Endothelial cell of umbilical vein (primary cell): ENCODE measurements around the gene MED7. TPM values are rescaled to one million over a fixed set of nuclear protein-coding genes. Genes with fewer than 3 reads are reported as not detected.
"Not testable (repeated sequence)": the region's sequence is repeated elsewhere in the genome, so short reads cannot be mapped to it uniquely, and the experiment has no call there.

Experiments used
- BruUV-seq: library from RNA; stranded (reverse); fragments of 400-500 nt; replicated peaks from 2 replicates; lab custom pipeline; 2021; lab: Mats Ljungman, UMichigan
- CTCF ChIA-PET: fragments of 300-600, 350-600 bp; sonication (Branson Sonifier 250); formaldehyde crosslinking; loops from one replicate; lab custom pipeline; 2021; ENCODE audit warnings: antibody characterized with exemption, inconsistent platforms; lab: Charles Lee
- POLR2A ChIA-PET: fragments of 300-600, 350-600 bp; sonication (Branson Sonifier 250); formaldehyde crosslinking; loops from one replicate; lab custom pipeline; 2021; ENCODE audit warnings: antibody characterized with exemption, inconsistent platforms; lab: Charles Lee
- DNase-seq: peaks from one replicate; pipeline ENCODE4 v3.0.0-alpha.2; 2011; ENCODE audit warnings: low read depth, low spot score
- FAIRE-seq: peaks from 2 replicates; lab custom pipeline; 2011; peaks lifted over from hg19 to GRCh38; lab: Jason Lieb, UNC
- H2AFZ ChIP-seq: 2 replicates; pipeline ENCODE4 v1.6.0; 2012; ENCODE audit warnings: low read depth, low read length, control low read depth, inconsistent platforms
- H3K27ac ChIP-seq: 2 replicates; pipeline ENCODE4 v1.5.1; 2011; ENCODE audit warnings: low read depth, mild to moderate bottlenecking, control low read depth, low read length, moderate library complexity; ENCODE audit not compliant: insufficient read depth
- H3K27me3 ChIP-seq, 2 experiments: 2 replicates each; pipeline versions ENCODE4 v1.6.0 to v1.6.1; 2011; ENCODE audit warnings: low read length in 2 of 2, mixed read lengths in 1 of 2; ENCODE audit not compliant: control insufficient read depth in 2 of 2, insufficient read depth in 2 of 2
- H3K36me3 ChIP-seq, 2 experiments: 2 replicates in 1 of 2; 3 replicates in 1 of 2; pipeline ENCODE4 v1.5.1; 2011; ENCODE audit warnings: low read length in 2 of 2, mild to moderate bottlenecking in 1 of 2, moderate library complexity in 1 of 2; ENCODE audit not compliant: control insufficient read depth in 2 of 2, insufficient read depth in 2 of 2; ENCODE audit errors: extremely low read depth in 1 of 2
- H3K4me1 ChIP-seq: 3 replicates; pipeline ENCODE4 v1.5.1; 2011; ENCODE audit warnings: mild to moderate bottlenecking, low read length; ENCODE audit not compliant: control insufficient read depth, insufficient read depth; ENCODE audit errors: extremely low read depth
- H3K4me2 ChIP-seq: 2 replicates; pipeline ENCODE4 v1.6.1; 2011; ENCODE audit warnings: low read length, control low read depth, mixed read lengths; ENCODE audit not compliant: insufficient read depth
- H3K4me3 ChIP-seq, 3 experiments: fragments of 200-600 bp in 1 of 3; sonication (generic), shearing (Covaris generic) in 1 of 3; replicated peaks in 1 of 3; 2 replicates each; pipeline ENCODE4 v1.5.1; 2011 to 2016; ENCODE audit warnings: control low read depth in 3 of 3, low read length in 3 of 3, mild to moderate bottlenecking in 2 of 3, inconsistent platforms in 1 of 3, low read depth in 1 of 3, moderate library complexity in 1 of 3; ENCODE audit not compliant: insufficient read depth in 1 of 3
- H3K79me2 ChIP-seq: 2 replicates; pipeline ENCODE4 v1.6.0; 2012; ENCODE audit warnings: low read length, inconsistent platforms; ENCODE audit not compliant: control insufficient read depth, insufficient read depth
- H3K9ac ChIP-seq: replicated peaks from 2 replicates; pipeline ENCODE3; 2011; ENCODE audit warnings: low read length, control low read depth; ENCODE audit not compliant: insufficient read depth; ENCODE audit errors: extremely low read depth
- H3K9me1 ChIP-seq: replicated peaks from 3 replicates; pipeline ENCODE4 v1.6.0; 2011; ENCODE audit warnings: mild to moderate bottlenecking, low read length; ENCODE audit not compliant: control insufficient read depth, insufficient read depth; ENCODE audit errors: extremely low read depth
- H3K9me3 ChIP-seq: replicated peaks from 2 replicates; pipeline ENCODE4 v1.5.1; 2012; ENCODE audit warnings: low read length, inconsistent platforms; ENCODE audit not compliant: control insufficient read depth, insufficient read depth
- H4K20me1 ChIP-seq: replicated peaks from 2 replicates; pipeline ENCODE3; 2011; ENCODE audit warnings: mild to moderate bottlenecking, low read length; ENCODE audit not compliant: control insufficient read depth, insufficient read depth; ENCODE audit errors: extremely low read depth
- CTCF ChIP-seq, 2 donors: IDR thresholded peaks; 1 replicate in 1 of 2; 2 replicates in 1 of 2; pipeline ENCODE4 v1.5.1; 2011; ENCODE audit warnings: low read length in 2 of 2, mild to moderate bottlenecking in 2 of 2, moderate library complexity in 2 of 2, control low read depth in 1 of 2, inconsistent platforms in 1 of 2, low read depth in 1 of 2; ENCODE audit not compliant: insufficient read depth in 1 of 2; ENCODE audit errors: extremely low read depth in 1 of 2
- EZH2 ChIP-seq: IDR thresholded peaks from 2 replicates; pipeline ENCODE4 v1.6.1; 2012; ENCODE audit warnings: borderline replicate concordance, low read depth, mild to moderate bottlenecking, moderate library complexity, low read length, inconsistent platforms; ENCODE audit not compliant: severe bottlenecking
- FOS ChIP-seq: IDR thresholded peaks from 2 replicates; pipeline ENCODE4 v1.6.1; 2011; ENCODE audit warnings: mild to moderate bottlenecking, low read length, moderate library complexity, borderline replicate concordance; ENCODE audit not compliant: insufficient read depth
- GATA2 ChIP-seq: IDR thresholded peaks from 2 replicates; pipeline ENCODE4 v1.7.0; 2011; ENCODE audit warnings: low read depth, mild to moderate bottlenecking, moderate library complexity, mixed read lengths, low read length; ENCODE audit not compliant: insufficient read length, insufficient read depth
- JUN ChIP-seq: IDR thresholded peaks from 2 replicates; pipeline ENCODE4 v1.6.1; 2011; ENCODE audit warnings: borderline replicate concordance, low read depth; ENCODE audit not compliant: insufficient read length, insufficient read depth
- MYC ChIP-seq: IDR thresholded peaks from one replicate; pipeline ENCODE4 v1.6.1; 2011; ENCODE audit warnings: mild to moderate bottlenecking, low read depth, low read length
- POLR2A ChIP-seq: IDR thresholded peaks from 2 replicates; pipeline ENCODE4 v1.6.1; 2012; ENCODE audit warnings: low read depth, mild to moderate bottlenecking, control low read depth, low read length
- POLR2AphosphoS5 ChIP-seq: IDR thresholded peaks from 2 replicates; pipeline ENCODE4 v1.6.1; 2012; ENCODE audit warnings: low read depth, mild to moderate bottlenecking, control low read depth, low read length, moderate library complexity; ENCODE audit not compliant: insufficient read depth
- dilution Hi-C: fragments of 300-500 bp; cut with MboI; formaldehyde crosslinking; loops from one replicate; pipeline ENCODE4 v1.15.0; 2019; ENCODE audit warnings: low sequenced_read_pairs; ENCODE audit not compliant: extremely low pct_ligation_motif_present
- intact Hi-C: fragments of 100-400 bp; cut with micrococcal nuclease; formaldehyde crosslinking; loops from one replicate; pipeline ENCODE4 v1.10.0; 2022
- polyA plus RNA-seq, 4 experiments: library from polyadenylated mRNA; depleted of rRNA in 3 of 4; stranded (reverse) in 3 of 4; unstranded in 1 of 4; fragments of >200 nt; gene quantifications; 2 replicates each; pipeline versions ENCODE4 v1.2.1 to v1.2.3, GENCODE V29; 2011 to 2012; ENCODE audit warnings: missing spikeins in 1 of 4
- total RNA-seq: library from RNA; stranded (reverse); gene quantifications from 2 replicates; pipeline ENCODE4 v1.2.3, GENCODE V29; 2021
- TF ChIP-seq, protein P1 (sequence below): IDR thresholded peaks from 2 replicates; pipeline ENCODE4 v1.6.1; 2011; ENCODE audit not compliant: insufficient read depth, insufficient read length

The MED7 gene
- total and polyA plus RNA-seq, 2 donors (not counting 3 experiments of a cell fraction or from before 2014, with no cell fraction given), result 4.3 to 9.2 TPM

DNA sequence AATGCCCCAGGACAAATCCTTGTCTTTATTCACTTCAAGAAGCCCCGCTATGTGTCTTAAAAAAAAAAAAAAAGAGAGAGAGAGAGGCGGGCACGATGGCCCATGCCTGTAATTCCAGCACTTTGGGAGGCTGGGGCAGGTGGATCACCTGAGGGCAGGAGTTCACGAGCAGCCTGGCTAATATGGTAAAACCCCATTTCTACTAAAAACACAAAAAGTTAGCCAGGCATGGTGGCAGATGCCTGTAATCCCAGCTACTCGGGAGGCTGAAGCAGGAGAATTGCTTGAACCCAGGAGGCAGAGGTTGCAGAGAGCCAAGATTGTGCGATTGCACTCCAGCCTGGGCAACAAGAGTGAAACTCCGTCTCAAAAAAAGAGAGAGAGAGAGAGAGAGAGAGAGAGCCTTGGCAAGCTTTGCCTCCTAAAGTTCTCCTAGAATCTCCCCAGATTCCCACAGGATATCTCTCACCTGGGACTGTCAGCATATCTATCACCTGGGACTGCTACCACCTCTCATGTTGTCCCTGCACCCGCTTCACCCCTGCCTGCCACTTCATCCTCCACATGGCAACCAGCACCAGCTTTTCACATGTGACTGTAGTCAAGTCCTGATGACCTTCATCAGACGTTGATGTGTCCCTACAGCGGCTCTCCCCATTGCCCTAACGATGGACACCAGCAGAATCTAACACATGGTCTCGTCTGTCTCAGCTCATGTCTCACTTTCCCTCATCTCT is 43.8 kb upstream of the MED7 start:
- intact Hi-C loops, result no loop called here
- no peak overlapping the region for H3K9ac ChIP-seq
- POLR2A ChIA-PET, result no interaction called here
- dilution Hi-C loops, result no loop called here
- FAIRE-seq, result no peak
- no peaks in the 10 kb centered on the region for H3K9me1 ChIP-seq
- no TSS peak for BruUV-seq
- no peaks in the 10 kb centered on the region for H3K79me2 ChIP-seq
- no peaks in the 10 kb centered on the region for H4K20me1 ChIP-seq
- H3K4me1 ChIP-seq, result no peaks in the 10 kb centered on the region
- CTCF ChIA-PET, result no interaction called here
- no peaks in the 10 kb centered on the region for H3K9me3 ChIP-seq
- H3K36me3 ChIP-seq, result no peaks in the 10 kb centered on the region
- H2AFZ ChIP-seq, result no peak overlapping the region
- TF ChIP-seq EZH2 (no peak), JUN (no peak), GATA2 (no peak), POLR2AphosphoS5 (no peak), CTCF (IDR thresholded peaks at IDR 0.05; ENCODE audit: extremely low read depth in 1 of 2, insufficient read depth in 1 of 2, low read depth in 1 of 2, low read length in 2 of 2) (no peak), MYC (no peak), POLR2A (no peak), FOS (no peak)
- TF ChIP-seq, protein P1, sequence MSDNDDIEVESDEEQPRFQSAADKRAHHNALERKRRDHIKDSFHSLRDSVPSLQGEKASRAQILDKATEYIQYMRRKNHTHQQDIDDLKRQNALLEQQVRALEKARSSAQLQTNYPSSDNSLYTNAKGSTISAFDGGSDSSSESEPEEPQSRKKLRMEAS, result no peak
- no peak for DNase-seq
- no peak overlapping the region for H3K27ac ChIP-seq
- H3K27me3 ChIP-seq, result no peaks in the 10 kb centered on the region
- no peak overlapping the region for H3K4me3 ChIP-seq
- H3K4me2 ChIP-seq, result no peak overlapping the region

- H3K4me3 ChIP-seq, H3K9me3 ChIP-seq, H3K36me3 ChIP-seq, H3K9ac ChIP-seq, H3K27me3 ChIP-seq, CTCF ChIA-PET, H4K20me1 ChIP-seq, dilution Hi-C loops, H3K4me1 ChIP-seq, BruUV-seq, FAIRE-seq, H3K79me2 ChIP-seq, intact Hi-C loops, H3K9me1 ChIP-seq, H2AFZ ChIP-seq, H3K4me2 ChIP-seq, H3K27ac ChIP-seq, DNase-seq, POLR2A ChIA-PET: not testable (repeated sequence)
Measured at GRCh38 chr5:157185122-157185521, 42.5 kb upstream of the MED7 start.
